GM19463 (cell line): Measurements from ENCODE around the gene KRTAP9-3.
"Not testable (repeated sequence)": the region's sequence is repeated elsewhere in the genome, so short reads cannot be mapped to it uniquely, and the experiment has no call there.

Experiments
- ATAC-seq: cut with Tn5 transposase; IDR thresholded peaks from one replicate; pipeline ENCODE4 v1.9.1; 2021; ENCODE audit warnings: mild to moderate bottlenecking, moderate library complexity; ENCODE audit not compliant: unreplicated experiment

KRTAP9-3 gene

DNA sequence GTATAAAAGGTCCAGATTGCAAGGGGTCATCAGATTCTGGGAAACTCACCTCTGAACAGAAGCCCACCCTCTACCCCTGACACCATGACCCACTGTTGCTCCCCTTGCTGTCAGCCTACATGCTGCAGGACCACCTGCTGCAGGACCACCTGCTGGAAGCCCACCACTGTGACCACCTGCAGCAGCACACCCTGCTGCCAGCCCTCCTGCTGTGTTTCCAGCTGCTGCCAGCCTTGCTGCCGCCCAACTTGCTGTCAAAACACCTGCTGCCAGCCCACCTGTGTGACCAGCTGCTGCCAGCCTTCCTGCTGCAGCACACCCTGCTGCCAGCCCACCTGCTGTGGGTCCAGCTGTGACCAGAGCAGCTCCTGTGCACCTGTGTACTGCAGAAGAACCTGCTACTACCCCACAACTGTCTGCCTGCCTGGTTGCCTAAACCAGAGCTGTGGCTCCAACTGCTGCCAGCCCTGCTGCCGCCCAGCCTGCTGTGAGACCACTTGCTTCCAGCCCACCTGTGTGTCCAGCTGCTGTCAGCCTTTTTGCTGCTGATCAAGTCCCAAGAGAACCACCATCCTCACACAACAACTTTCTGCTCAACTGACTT, 17.5 kb downstream of the KRTAP9-3 start, which contains the start of gene KRTAP9-4:
Gene KRTAP9-4 (plus strand): TSS at position 51 of the 604 bp plus-strand sequence. CDS start 34 bp downstream, at position 85.
- ATAC-seq, result not testable (repeated sequence)

DNA sequence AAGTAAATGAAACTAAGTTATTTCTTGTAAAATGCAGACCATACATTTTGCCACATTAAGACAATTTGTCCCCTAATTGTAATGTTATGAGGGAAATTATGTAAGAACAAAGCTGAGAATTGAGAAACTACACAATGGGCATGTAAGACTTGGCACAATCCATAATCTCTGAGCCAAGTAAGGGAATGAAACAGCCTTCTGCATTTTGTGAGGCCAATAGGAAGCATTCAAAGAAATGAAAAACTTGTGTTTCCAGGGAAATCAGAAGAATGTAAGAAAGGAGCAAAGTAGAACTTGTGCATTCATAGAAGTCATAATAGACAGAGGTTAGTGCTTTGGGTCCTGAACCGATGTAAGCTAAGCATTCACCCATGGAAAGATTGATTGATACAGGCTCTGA, 19.0 kb downstream of the KRTAP9-3 start:
- no peak for ATAC-seq

DNA sequence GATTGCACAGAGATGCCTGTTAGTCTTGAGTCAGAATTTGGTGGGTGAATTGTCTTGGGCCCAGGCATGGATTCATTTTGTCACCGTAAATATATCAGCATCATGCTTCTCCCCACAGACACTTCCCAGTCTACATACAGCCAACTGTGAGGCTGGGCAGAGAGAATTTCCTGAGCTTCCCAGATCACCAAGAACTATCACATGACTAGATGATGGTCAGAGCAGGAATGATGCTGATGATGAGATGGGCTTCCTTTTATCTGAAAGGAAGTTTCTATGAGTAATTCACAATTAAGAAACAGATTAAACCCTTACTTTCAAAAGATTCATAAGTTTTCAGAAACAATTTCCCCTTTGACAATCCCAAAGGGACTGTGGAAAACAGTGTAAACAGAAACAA, 22.6 kb downstream of the KRTAP9-3 start:
- no peak for ATAC-seq

DNA sequence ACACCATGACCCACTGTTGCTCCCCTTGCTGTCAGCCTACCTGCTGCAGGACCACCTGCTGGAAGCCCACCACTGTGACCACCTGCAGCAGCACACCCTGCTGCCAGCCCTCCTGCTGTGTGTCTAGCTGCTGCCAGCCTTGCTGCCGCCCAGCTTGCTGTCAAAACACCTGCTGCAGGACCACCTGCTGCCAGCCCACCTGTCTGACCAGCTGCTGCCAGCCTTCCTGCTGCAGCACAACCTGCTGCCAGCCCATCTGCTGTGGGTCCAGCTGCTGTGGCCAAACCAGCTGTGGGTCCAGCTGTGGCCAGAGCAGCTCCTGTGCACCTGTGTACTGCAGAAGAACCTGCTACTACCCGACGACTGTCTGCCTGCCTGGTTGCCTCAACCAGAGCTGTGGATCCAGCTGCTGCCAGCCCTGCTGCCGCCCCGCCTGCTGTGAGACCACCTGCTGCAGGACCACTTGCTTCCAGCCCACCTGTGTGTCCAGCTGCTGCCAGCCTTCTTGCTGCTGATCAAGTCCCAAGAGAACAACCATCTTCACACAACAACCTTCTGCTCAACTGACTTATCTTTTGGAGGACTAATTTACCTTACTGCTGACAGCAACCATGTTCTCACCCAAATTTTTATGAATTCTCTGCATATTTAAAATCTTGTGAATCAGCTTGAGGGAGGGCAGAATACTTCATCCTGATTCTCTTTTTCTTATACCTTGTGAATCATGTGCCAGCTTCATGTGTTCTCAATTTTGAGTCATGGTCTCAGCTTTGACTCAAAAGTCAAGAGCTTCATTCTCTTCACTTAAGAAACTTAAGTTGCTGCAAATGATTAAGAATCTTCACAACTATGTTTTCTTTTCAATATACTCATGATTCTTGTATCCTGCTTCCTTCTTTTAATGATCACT, 23.4 kb downstream of the KRTAP9-3 start, which contains the start of gene KRTAP9-9:
Gene KRTAP9-9 (plus strand): TSS at position 4 of the 910 bp plus-strand sequence.
- ATAC-seq, result not testable (repeated sequence)

DNA sequence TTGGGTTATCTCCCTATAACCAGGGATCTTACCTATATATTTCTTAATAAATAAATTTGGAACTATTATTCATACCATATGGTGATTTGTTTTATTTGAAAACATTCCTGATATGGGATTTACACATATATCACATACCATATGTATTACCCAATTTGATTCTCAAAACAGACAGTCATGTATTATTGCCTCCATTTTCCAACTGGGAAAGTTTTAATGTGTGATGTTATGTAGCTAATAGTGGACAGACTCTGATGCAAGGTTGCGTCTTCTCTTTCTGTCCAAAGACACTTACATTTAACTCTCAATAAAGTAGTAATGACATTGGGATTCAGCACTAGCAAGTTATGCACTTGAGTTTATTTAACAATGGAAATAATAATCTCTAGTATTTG, 24.0 kb downstream of the KRTAP9-3 start:
- no peak for ATAC-seq

DNA sequence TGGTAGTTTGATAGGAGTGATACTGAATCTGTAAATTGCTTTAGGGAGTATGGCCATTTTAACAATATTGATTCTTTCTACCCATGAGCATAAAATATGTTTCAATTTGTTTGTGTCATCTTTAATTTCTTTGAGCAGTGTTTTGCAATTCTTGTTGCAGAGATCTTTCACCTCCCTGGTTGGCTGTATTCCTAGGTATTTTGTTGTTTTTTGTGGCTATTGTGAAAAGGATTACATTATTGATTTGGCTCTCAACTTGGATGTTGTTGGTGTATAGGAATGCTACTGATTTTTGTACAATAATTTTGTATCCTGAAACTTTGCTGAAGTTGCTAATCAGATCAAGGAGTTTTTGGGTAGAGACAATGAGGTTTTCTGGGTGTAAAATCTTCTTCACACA, 26.2 kb downstream of the KRTAP9-3 start:
- ATAC-seq, result no peak

DNA sequence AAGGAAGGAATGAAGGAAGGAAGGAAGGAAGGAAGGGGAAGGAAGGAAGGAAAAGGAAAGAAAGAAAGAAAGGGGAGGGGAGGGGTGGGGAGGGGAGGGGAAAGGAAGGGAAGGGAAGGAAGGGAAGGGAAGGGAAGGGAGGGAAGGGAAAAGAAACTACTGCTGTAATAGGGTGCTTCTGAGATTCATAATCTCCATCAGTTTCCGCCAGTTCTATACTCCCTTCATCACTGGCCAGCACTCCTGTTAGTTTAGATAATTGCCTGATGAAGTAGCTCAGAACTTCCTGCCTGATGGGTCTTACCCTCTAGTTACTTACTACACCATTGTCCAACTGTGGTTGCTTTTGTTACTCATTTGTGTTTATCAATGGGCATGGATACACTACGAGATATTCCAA, 31.0 kb downstream of the KRTAP9-3 start:
- no peak for ATAC-seq

DNA sequence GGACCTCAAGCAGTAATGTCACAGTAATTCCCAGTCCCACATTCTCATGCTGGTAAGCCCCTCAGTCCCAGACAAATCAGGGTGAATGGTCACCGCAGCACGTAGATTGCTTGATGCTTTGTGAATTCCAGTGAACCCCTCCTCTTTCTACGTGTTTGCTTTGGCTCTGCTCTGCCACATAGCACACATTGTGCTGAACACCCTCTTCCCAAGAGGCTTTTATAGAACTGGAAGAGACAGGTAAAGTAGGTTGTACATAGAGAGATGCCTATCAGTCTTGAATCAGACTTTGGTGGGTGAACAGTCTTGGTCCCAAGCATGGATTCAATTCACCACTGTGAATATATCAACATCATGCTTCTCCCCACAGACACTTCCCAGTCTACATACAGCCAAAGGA, 32.4 kb downstream of the KRTAP9-3 start:
- no peak for ATAC-seq

DNA sequence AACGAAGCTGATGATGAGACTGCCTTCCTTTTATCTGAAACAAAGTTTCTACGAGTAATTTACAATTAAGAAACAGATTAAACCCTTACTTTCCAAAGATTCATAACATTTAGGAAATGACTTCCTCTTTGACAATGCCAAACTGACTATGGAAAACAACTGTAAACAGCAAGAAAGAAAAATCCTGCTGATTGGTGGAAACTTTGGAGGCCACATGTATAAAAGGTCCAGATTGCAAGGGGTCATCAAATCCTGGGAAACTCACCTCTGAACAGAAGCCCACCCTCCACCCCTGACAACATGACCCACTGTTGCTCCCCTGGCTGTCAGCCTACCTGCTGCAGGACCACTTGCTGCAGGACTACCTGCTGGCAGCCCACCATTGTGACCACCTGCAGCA, 32.8 kb downstream of the KRTAP9-3 start, which contains the start of gene KRTAP9-6:
Gene KRTAP9-6 (plus strand): TSS at position 301 of the 400 bp plus-strand sequence. CDS start 0 bp downstream, at position 301.
- ATAC-seq, result no peak

DNA sequence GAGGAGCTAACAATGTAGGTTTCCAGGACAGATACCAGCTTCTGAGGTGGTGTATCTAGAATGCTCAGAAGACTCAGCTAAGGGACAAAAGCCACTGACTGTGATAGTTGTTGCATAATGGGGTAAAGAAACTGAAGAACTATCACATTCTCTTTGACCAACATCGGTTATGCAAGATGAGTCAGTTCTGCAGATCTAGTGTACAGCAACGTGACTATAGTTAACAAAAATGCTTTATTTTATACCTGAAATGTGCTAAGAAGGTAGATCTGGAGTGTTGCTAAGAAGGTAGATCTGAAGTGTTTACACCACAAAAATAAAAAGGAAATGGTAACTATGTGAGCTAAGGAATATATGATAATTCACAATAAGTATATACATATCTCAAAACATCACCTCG, 35.5 kb downstream of the KRTAP9-3 start:
- no peak for ATAC-seq

DNA sequence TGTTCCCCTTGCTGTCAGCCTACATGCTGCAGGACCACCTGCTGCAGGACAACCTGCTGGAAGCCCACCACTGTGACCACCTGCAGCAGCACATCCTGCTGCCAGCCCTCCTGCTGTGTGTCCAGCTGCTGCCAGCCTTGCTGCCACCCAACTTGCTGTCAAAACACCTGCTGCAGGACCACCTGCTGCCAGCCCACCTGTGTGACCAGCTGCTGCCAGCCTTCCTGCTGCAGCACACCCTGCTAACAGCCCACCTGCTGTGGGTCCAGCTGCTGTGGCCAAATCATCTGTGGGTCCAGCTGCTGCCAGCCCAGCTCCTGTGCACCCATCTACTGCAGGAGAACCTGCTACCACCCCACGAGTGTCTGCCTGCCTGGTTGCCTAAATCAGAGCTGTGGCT, 39.1 kb downstream of the KRTAP9-3 start:
- ATAC-seq, result not testable (repeated sequence)

DNA sequence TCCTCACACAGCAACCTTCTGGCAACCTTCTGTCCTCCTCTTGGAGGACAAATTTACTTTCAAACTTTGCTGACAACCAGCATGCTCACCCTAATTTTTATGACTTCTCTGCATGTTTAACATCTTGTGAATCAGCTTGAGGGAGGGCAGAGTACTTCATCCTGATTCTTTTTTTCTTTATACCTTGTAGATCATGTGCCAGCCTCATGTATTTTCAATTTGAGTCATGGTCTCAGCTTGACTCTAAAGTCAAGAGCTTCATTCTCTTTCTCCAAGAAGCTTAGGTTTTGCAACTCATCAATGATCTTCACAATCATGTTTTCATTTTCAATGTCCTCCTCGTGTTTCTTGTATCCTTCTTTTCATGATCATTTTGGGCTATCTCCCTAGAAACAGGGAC, 39.6 kb downstream of the KRTAP9-3 start:
- ATAC-seq, result no peak

DNA sequence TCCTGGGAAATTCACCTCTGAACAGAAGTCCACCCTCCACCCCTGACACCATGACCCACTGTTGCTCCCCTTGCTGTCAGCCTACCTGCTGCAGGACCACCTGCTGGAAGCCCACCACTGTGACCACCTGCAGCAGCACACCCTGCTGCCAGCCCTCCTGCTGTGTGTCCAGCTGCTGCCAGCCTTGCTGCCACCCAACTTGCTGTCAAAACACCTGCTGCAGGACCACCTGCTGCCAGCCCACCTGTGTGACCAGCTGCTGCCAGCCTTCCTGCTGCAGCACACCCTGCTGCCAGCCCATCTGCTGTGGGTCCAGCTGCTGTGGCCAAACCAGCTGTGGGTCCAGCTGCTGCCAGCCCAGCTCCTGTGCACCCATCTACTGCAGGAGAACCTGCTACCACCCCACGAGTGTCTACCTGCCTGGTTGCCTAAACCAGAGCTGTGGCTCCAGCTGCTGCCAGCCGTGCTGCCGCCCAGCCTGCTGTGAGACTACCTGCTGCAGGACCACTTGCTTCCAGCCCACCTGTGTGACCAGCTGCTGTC, 43.5 kb downstream of the KRTAP9-3 start, which contains the start of gene KRTAP9-7:
Gene KRTAP9-7 (plus strand): TSS at position 51 of the 543 bp plus-strand sequence. CDS start 0 bp downstream, at position 51.
- not testable (repeated sequence) for ATAC-seq

DNA sequence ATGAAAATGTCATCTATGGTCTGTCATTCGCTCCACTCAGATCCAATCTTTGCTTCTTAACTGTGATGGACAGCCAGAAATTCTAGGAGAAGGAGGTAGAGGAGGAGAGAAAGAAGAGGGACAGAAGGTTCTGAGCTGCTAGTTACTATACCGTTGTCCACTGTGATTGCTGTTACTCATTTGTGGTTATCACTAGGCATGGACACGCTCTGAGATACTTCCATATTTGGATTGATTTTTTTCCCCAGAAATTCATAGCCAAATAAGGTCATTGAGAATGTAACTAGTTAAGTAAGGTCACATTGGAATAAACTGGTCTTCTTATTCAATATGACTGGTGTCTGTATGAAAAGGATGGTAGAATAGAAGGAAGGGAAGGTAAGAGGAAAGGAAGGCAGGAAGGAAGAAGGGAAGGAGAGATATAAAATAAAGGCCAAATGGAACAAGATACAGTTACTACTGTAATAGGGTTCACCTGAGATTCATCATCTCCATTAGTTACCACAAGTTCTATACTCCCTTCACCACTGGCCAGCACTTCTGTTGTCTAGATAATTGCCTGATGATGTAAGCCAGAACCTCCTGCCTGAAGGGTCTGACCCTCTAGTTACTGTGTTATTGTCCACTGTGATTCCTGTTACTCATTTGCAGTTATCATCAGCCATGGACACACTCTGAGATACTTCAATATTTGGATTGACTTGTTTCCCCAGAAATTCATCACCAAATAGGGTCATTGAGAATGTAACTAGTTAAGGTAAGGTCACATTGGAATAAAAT, 46.1 kb downstream of the KRTAP9-3 start:
- ATAC-seq, result no peak
